ENCODE measurements around the gene TH.

TH gene

DNA sequence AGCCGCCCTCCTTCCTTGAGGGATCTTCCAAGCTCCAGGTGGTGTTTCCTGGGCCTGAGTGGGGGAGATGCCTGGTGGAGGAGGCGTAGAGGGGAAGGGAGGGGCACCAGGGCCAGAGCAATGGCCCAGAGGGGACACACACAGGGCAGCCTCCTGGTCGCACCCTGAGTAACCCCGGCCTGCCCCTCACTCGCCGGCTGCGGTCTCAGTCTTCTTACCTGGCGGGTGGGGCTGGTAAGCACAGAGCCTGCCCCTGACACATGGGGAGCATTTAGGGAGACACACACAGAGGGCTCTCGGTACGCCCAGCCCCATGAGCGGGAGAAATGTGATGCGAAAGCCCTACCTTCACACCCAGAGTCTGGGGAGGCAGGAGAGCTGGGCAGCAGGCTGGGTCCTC is 56.3 kb downstream of the TH start:
- no peak for DNase-seq

DNA sequence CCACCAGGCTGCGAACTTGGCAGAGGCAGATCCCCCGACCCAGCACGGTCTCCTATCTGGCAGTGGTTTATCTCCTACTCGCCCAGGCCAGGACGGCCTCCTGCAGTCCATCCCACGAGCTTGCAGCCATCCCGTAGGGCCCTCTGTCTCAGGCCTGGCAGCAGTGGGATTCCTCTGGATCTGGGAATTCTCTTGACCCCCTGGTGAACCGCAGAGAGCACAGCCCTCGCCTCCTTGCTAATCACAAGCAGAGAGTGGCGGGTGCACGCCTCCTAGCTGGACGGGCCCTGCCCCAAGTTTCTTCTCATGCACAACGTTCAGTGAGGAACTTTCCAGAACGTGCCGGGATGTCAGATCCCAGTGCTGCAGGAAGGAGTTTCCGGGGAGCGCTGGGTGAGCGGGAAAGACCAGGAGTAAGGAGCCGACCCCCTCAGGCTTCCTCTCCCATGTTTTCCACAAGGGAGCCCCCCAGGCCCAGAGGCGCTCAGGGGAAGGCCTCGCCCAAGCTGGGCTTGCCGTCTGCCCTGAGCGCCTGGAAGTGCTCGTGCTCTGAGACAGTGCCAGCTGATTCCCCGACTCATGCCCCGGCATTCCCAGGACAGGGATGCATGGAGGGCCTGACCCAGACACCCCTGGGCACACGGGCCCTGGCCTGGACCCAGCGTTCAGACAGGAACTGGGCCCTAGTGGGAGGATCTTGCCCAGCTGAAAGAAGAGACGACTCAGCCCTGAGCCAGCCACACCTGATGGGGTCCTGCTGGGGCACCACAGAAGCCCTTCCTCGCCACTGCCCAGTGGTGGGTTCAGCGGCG is 57.0 kb downstream of the TH start:
- DNase-seq: no peak
